ENCODE measurements around the gene OSBPL10. TPM values are rescaled to one million over a fixed set of nuclear protein-coding genes. Genes with fewer than 3 reads are reported as not detected.

The OSBPL10 gene
- total and polyA plus RNA-seq, 2 of the 8 experiments (the other 6 are each of a cell fraction or from before 2014, with no cell fraction given): 26.2 to 86.7 TPM

GRCh38 chr3:31625358-31625757 is 355.7 kb downstream of the OSBPL10 start:
- Histone ChIP-seq H3K14ac (ENCODE audit: insufficient read length) (no peak overlapping the region), H3K4ac (replicated peaks; ENCODE audit: insufficient read length, low read depth, low read length) (no peak overlapping the region), H3K56ac (replicated peaks; ENCODE audit: insufficient read length, low read depth, low read length) (no peak overlapping the region), H4K5ac (ENCODE audit: insufficient read length, low read depth, low read length) (no peak overlapping the region), H3K9ac (replicated peaks in 1 of 4; ENCODE audit: extremely low read depth in 1 of 4, low read depth in 3 of 4, low read length in 3 of 4) (no peak overlapping the region), H2BK15ac (ENCODE audit: low read length) (no peak overlapping the region), H3K27ac (ENCODE audit: low read depth, low read length) (no peak overlapping the region), H2BK120ac (replicated peaks; ENCODE audit: low read depth, low read length) (no peak overlapping the region), H2AK5ac (ENCODE audit: low read depth, low read length) (no peak overlapping the region), H3K23ac (ENCODE audit: insufficient read length) (no peak overlapping the region), H3K4me3 (ENCODE audit: extremely low read depth in 1 of 4, insufficient read depth in 2 of 4, low read depth in 3 of 4, low read length in 4 of 4) (peak overlapping the region in 1 of 4 experiments; percentile 24; a peak in 1 of 8 replicates), H2BK20ac (ENCODE audit: low read length) (no peak overlapping the region), H3K4me1 (replicated peaks in 1 of 4; ENCODE audit: control insufficient read depth in 3 of 4, insufficient read depth in 4 of 4, low read length in 3 of 4) (peaks cover 0 to 4% (median 2%) of the 10 kb centered on the region in 4 experiments; a peak in 2 of 7 replicates), H4K91ac (replicated peaks; ENCODE audit: insufficient read length, low read length) (no peak overlapping the region), H3K4me2 (ENCODE audit: insufficient read depth in 1 of 2, low read depth in 2 of 2, low read length in 2 of 2) (no peak overlapping the region), H3K27me3 (replicated peaks in 1 of 4; ENCODE audit: control insufficient read depth in 3 of 4, extremely low read depth in 1 of 4, insufficient read depth in 3 of 4, low read length in 3 of 4) (no peaks in the 10 kb centered on the region), H2BK5ac (ENCODE audit: low read depth, low read length) (no peak overlapping the region), H2BK12ac (ENCODE audit: low read depth, low read length) (no peak overlapping the region), H3K79me2 (ENCODE audit: control insufficient read depth in 1 of 2, insufficient read depth in 2 of 2, low read length in 2 of 2) (no peaks in the 10 kb centered on the region), H2AFZ (ENCODE audit: low read length) (no peak overlapping the region), H3K9me3 (ENCODE audit: insufficient read depth in 2 of 2, low read depth in 1 of 2, low read length in 1 of 2) (no peaks in the 10 kb centered on the region), H3K79me1 (ENCODE audit: low read depth, low read length) (no peaks in the 10 kb centered on the region; the same call in 1 of the 2 replicates), H4K20me1 (replicated peaks in 1 of 2; ENCODE audit: control insufficient read depth in 1 of 2, insufficient read depth in 2 of 2, low read length in 2 of 2) (peaks cover 0 to 2% of the 10 kb centered on the region in 2 experiments), H3K36me3 (ENCODE audit: control insufficient read depth in 2 of 4, insufficient read depth in 4 of 4, low read length in 3 of 4) (peaks cover 0 to 19% (median 5%) of the 10 kb centered on the region in 4 experiments; a peak in 2 of 8 replicates), H3K18ac (ENCODE audit: extremely low read depth, low read length) (no peak overlapping the region), H3K23me2 (ENCODE audit: low read depth, low read length) (no peaks in the 10 kb centered on the region), H4K8ac (ENCODE audit: extremely low read depth, insufficient read depth, low read length) (no peak overlapping the region)
- POLR2A ChIA-PET (ENCODE audit: partially characterized antibody): interaction anchor here (0.6 kb wide), 2 partner anchors 123 to 281 kb away, joined by 3 read pairs; no protein-coding TSS in a partner anchor
- 33% methylated on average over 2 of the region's 2 CpGs; no CpG with 5 or more reads in 1 of the 2 experiments for WGBS, 2 experiments (ENCODE audit: extremely low coverage in 1 of 2, insufficient coverage in 1 of 2, insufficient read length in 1 of 2, insufficient replicate concordance in 2 of 2, low coverage in 1 of 2, low lambda C conversion rate in 2 of 2, missing lambda C conversion rate in 1 of 2)
- CTCF ChIA-PET (ENCODE audit: partially characterized antibody): interaction anchor here (0.8 to 1.1 kb wide), 2 partner anchors 14 kb away, joined by 3 to 6 read pairs; no protein-coding TSS in a partner anchor
- DNase-seq (ENCODE audit: low read depth in 1 of 2, low spot score in 2 of 2) (no peak), FAIRE-seq (no peak)
- TF ChIP-seq MAX (IDR thresholded peaks at IDR 0.05) (no peak), HDAC6 (IDR thresholded peaks at IDR 0.05; ENCODE audit: low read depth, low read length) (no peak)
